SJCRH30 (cell line): ENCODE measurements around the gene FNTB. TPM values are rescaled to one million over a fixed set of nuclear protein-coding genes. Genes with fewer than 3 reads are reported as not detected.

ENCODE experiments used
- DNase-seq, 2 experiments: peaks; one replicate each; pipeline ENCODE4 v3.0.0-alpha.2; 2015 to 2020
- H3K27ac ChIP-seq: fragments of 250-450 bp; sonication (Bioruptor Pico); 2 replicates; pipeline ENCODE4 v1.5.1; 2020; ENCODE audit warnings: mild to moderate bottlenecking, moderate library complexity
- H3K27me3 ChIP-seq: fragments of 250-450 bp; sonication (Bioruptor Pico); 2 replicates; pipeline ENCODE4 v1.5.1; 2020; ENCODE audit warnings: mild to moderate bottlenecking, moderate library complexity
- H3K36me3 ChIP-seq: fragments of 250-450 bp; sonication (Bioruptor Pico); 2 replicates; pipeline ENCODE4 v1.5.1; 2020; ENCODE audit warnings: mild to moderate bottlenecking, moderate library complexity
- H3K4me1 ChIP-seq: fragments of 250-450 bp; sonication (Bioruptor Pico); 2 replicates; pipeline ENCODE4 v1.5.1; 2020; ENCODE audit warnings: mild to moderate bottlenecking, moderate library complexity
- H3K4me3 ChIP-seq: fragments of 250-450 bp; sonication (Bioruptor Pico); 2 replicates; pipeline ENCODE4 v1.5.1; 2020; ENCODE audit warnings: mild to moderate bottlenecking, moderate library complexity
- H3K9me3 ChIP-seq: fragments of 250-450 bp; sonication (Bioruptor Pico); replicated peaks from 2 replicates; pipeline ENCODE4 v1.5.1; 2020; ENCODE audit warnings: mild to moderate bottlenecking, moderate library complexity
- total RNA-seq: library from RNA; depleted of rRNA; stranded (reverse); fragments of >200 nt; shearing (Covaris generic); gene quantifications from 2 replicates; pipeline ENCODE4 v1.2.3, GENCODE V29; 2014

The FNTB gene
- total RNA-seq, 1 experiment from 2014 or later = 14.4 TPM

DNA sequence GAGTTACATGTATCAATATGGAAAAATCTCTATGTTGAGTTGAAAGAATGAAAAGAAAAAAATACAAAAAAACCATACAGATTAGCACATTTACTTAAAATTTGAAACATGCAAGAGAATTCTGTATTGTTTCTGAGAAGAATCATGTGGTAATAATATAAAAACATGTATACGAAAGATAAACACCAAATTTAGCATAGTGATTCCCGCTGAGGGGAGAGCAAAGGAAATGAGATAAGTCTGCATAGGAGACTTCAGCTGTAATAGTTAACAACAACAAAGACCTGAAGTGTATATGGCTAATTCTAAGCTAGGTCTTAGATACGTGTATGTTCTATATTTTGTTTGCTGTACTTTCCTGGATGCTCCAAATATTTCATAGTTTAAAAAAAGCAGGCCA lies 46.5 kb downstream of the FNTB start:
- no peak for DNase-seq
- H3K27me3 ChIP-seq = no peaks in the 10 kb centered on the region
- H3K9me3 ChIP-seq = no peaks in the 10 kb centered on the region

DNA sequence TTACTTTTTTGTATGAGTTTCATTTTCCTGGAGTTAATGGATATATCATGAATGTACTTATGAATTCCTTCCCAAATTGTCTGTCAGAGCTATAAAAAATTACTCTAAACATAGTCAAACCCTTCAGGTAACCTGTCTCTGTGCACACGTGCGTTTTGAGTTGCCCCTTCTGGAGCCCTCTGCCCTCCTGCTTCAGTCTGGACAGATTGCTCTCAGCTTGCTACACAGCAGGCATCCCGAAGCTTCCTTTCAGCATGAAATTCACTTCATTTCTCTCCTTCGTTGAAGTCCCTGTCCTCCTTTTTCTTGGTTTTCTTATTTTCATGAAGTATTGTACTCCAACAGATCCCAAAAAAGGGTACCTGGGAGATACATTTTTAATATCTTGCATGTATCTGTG lies 47.3 kb downstream of the FNTB start:
- no peak for DNase-seq

More for the DNA sequence above, 46.5 kb downstream of the FNTB start:
- Histone ChIP-seq H3K4me3 (no peak overlapping the region), H3K27ac (no peak overlapping the region), H3K4me1 (no peaks in the 10 kb centered on the region), H3K36me3 (peaks cover 9% of the 10 kb centered on the region)

DNA sequence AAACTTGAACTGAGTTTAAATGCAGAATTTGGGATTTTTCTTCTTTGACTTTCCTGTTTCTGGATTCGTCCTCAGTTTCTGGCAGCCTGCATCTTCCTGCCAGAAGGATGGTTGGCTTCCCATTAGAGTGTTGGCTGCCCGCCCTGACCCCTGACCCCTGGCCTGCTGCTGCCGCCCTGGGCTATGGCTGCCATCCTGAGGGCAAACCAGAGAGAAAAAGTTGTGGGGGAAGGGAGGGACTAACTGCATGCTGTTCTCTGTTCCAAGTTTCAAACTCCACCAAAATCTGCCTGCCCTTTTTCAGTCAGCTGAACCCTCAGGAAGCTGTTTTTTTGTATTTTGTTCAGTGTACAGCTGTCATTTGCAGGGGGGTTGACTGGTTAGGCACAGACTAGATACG lies 48.4 kb downstream of the FNTB start:
- H3K36me3 ChIP-seq = peaks cover 13% of the 10 kb centered on the region; the same call in 1 of the 2 replicates
- no peak for DNase-seq
- H3K4me1 ChIP-seq = no peaks in the 10 kb centered on the region
- H3K9me3 ChIP-seq = no peaks in the 10 kb centered on the region
- no peak overlapping the region for H3K4me3 ChIP-seq
- H3K27me3 ChIP-seq = no peaks in the 10 kb centered on the region
- H3K27ac ChIP-seq = no peak overlapping the region

More for the DNA sequence above, 47.3 kb downstream of the FNTB start:
- no peak overlapping the region for H3K27ac ChIP-seq
- H3K27me3 ChIP-seq = no peaks in the 10 kb centered on the region
- no peaks in the 10 kb centered on the region for H3K9me3 ChIP-seq
- no peaks in the 10 kb centered on the region for H3K4me1 ChIP-seq
- no peak overlapping the region for H3K4me3 ChIP-seq
- peaks cover 11% of the 10 kb centered on the region; the same call in 1 of the 2 replicates for H3K36me3 ChIP-seq

DNA sequence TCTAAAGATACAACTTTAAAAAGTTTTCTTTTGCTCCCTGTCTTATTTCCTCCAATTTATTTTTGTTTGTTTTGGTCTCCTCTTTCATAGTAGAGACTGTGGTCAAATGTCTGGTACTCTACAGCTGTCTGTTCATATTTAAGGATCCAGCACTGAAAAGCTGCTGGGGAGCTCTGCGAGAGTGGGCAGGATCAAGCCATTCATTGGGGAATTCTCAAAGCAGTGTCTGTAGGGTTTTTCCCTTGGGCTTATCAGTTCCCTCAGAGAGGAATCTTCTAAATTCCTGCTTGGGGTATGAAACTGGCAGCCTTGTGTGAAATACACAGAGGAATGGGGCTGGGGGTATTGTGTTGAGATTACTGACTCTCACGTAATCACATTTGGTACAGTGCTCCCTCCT lies 52.3 kb downstream of the FNTB start:
- DNase-seq = no peak
- no peaks in the 10 kb centered on the region for H3K9me3 ChIP-seq
- no peak overlapping the region for H3K27ac ChIP-seq
- no peak overlapping the region for H3K4me3 ChIP-seq
- no peaks in the 10 kb centered on the region for H3K4me1 ChIP-seq
- 0 out of 2 replicates have a peak, but pooled peaks cover 5% of the 10 kb centered on the region for H3K36me3 ChIP-seq
- H3K27me3 ChIP-seq = no peaks in the 10 kb centered on the region

DNA sequence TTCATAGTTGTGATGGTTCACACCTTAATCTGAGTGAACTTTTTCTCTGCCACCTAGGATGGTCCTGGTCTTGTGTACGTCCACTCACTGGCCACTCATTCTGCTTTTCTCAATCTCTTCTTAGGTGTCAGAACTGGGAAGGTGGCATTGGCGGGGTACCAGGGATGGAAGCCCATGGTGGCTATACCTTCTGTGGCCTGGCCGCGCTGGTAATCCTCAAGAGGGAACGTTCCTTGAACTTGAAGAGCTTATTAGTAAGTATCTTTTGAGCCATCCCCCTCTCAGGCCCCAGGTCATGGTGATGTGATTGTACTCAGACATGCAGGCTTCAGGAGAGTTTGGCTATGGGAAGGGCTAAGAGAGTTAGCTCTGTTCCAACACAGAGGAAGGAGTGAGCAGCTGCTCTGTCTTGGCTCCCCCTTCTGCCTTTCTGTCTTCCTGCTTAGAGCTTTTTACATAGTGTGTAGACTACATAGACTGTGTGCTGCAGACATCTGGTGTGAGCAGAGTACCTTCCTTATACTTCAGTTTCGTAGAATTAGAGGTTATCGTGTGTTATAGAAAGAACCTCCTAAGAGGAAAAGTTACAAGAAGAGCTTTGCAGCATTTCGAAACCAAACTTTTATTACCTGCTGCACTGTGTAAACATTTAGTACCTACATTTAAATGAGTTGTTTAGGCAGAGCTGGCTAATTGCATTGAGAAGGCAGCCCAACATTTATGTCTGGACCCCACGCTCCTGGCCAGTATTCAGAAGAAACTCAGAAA lies 54.2 kb downstream of the FNTB start:
- H3K36me3 ChIP-seq = 0 out of 2 replicates have a peak, but pooled peaks cover 5% of the 10 kb centered on the region
- no peak for DNase-seq
- no peak overlapping the region for H3K27ac ChIP-seq
- H3K9me3 ChIP-seq = no peaks in the 10 kb centered on the region
- no peaks in the 10 kb centered on the region for H3K4me1 ChIP-seq
- H3K27me3 ChIP-seq = no peaks in the 10 kb centered on the region
- no peak overlapping the region for H3K4me3 ChIP-seq

DNA sequence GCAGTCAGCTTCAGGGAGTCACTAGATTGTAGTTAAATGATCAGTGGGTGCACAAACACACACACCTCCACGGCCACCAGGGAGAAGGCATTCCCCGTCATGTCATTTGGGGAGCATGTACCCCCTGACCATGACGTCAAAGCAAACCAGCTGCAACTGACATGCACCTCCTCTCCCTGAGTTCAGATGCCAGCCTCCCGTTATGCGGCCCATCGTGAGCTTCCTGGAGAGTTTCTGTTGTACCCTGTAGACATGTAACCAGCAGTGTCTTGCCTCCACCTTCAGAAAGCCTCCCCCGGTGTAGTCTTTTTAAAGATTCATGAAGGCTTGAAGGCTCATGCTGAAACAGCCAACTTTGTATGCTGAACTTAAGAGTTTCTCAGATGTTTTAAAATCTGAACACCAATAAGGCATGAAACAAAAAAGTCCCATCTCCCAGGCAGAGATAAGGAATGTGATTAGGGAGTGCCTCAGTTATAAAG lies 54.8 kb downstream of the FNTB start:
- DNase-seq = no peak
- H3K27me3 ChIP-seq = no peaks in the 10 kb centered on the region
- H3K4me1 ChIP-seq = no peaks in the 10 kb centered on the region
- H3K27ac ChIP-seq = no peak overlapping the region
- no peaks in the 10 kb centered on the region for H3K9me3 ChIP-seq
- 0 out of 2 replicates have a peak, but pooled peaks cover 5% of the 10 kb centered on the region for H3K36me3 ChIP-seq
- no peak overlapping the region for H3K4me3 ChIP-seq

DNA sequence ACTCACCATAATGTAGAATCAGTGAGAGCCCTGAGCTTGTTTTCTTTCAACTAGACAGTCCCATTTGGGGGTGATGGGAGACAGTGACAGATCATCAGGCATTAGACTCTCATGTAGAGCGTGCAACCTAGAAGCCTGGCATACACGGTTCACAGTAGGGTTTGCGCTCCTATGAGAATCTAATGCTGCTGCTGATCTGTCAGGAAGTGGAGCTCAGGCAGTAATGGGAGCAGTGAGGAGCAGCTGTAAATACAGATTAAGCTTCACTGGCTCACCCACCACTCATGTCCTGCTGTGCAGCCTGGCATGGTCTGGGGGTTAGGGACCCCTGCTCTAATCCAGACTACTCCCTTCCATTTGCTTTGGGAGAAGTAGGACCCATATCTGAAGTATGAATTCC lies 55.6 kb downstream of the FNTB start:
- no peaks in the 10 kb centered on the region for H3K4me1 ChIP-seq
- H3K9me3 ChIP-seq = no peaks in the 10 kb centered on the region
- H3K4me3 ChIP-seq = no peak overlapping the region
- H3K27me3 ChIP-seq = no peaks in the 10 kb centered on the region
- DNase-seq = no peak
- no peak overlapping the region for H3K27ac ChIP-seq
- peaks cover 5% of the 10 kb centered on the region; the same call in 1 of the 2 replicates for H3K36me3 ChIP-seq

DNA sequence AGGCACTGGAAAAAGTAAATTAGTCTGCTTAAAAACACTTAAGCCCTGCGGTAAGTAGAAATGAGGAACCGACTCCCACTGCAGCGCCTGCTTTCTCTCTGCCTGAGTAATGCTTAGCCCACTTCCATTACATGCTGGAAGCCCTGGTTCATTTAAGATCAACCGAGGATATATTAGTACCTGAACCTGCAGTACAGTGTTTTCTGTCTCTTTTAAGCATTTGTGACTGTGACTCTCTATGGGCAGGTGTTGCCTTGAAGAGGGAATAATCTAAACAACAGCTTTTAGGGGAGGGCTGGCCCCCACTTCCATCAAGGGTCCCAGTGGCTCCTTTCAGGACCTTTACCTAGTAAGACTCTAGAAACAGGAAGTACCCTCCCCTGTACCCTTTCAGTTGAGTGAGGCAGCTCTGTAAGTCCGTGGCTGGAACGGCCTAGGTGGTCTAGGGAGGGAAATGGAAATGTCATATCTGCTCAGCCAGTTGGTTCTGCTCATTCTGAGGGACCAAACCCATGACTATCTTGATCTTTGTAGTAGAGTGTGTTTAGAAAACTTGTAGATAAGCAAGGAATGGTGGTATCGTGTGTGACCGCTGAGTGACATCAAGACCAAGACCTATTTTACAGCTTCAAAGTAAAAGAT lies 56.2 kb downstream of the FNTB start:
- Histone ChIP-seq H3K36me3 (peaks cover 5% of the 10 kb centered on the region; the same call in 1 of the 2 replicates), H3K4me1 (no peaks in the 10 kb centered on the region), H3K4me3 (no peak overlapping the region), H3K9me3 (no peaks in the 10 kb centered on the region), H3K27ac (no peak overlapping the region), H3K27me3 (no peaks in the 10 kb centered on the region)
- DNase-seq = no peak

DNA sequence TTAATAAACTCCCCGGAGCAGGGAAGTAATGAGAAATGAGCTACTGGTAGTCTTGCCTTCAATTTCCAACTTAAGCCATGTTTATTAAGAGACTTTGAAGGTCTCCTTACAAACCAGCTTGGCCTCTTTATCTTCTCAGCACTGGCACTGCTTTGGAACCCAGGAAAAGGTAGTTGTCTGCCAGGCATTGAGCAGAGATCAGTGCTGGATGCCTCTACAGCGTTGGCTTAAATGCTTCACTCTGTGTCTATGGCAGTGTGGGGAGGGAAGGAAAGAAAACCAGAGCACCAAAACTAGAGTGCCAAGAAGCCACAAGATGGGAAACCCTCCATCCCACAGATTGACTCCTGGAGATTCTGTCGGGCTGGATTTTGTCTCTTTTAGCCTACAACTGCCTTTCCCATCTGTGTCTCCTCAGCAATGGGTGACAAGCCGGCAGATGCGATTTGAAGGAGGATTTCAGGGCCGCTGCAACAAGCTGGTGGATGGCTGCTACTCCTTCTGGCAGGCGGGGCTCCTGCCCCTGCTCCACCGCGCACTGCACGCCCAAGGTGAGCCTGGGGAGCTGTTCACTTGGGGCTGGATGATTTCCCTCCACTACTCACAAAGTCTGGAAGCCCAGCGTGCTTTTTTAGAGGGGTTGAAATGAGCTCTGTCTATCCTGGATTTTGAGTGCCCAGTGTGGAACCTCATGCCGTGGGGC lies 57.3 kb downstream of the FNTB start:
- Histone ChIP-seq H3K4me3 (no peak overlapping the region), H3K9me3 (no peaks in the 10 kb centered on the region), H3K4me1 (no peaks in the 10 kb centered on the region), H3K27me3 (no peaks in the 10 kb centered on the region), H3K27ac (no peak overlapping the region), H3K36me3 (peaks cover 2% of the 10 kb centered on the region; the same call in 1 of the 2 replicates)
- DNase-seq = no peak

DNA sequence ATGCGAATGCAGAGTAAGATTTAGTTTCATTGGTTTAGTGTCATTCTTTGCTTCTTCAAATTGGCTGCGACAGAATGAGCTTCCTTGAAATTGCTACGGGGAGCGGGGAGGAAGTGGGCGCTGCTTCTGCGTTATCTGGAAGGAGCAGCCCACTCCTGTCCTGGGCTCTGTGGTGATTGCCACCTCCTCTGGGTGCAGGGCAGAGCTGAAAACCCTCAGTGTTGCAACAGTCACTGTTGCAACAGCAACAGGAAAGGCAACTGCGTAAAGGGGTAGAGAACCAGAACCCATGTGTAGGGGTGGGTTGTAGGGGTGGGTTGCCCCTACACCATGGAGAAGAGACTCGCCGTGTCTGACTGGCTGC lies 57.9 kb downstream of the FNTB start:
- no peak for DNase-seq
- no peaks in the 10 kb centered on the region for H3K9me3 ChIP-seq
- no peak overlapping the region for H3K4me3 ChIP-seq
- H3K27me3 ChIP-seq = no peaks in the 10 kb centered on the region
- H3K36me3 ChIP-seq = no peaks in the 10 kb centered on the region; the same call in 1 of the 2 replicates
- H3K4me1 ChIP-seq = no peaks in the 10 kb centered on the region
- no peak overlapping the region for H3K27ac ChIP-seq

DNA sequence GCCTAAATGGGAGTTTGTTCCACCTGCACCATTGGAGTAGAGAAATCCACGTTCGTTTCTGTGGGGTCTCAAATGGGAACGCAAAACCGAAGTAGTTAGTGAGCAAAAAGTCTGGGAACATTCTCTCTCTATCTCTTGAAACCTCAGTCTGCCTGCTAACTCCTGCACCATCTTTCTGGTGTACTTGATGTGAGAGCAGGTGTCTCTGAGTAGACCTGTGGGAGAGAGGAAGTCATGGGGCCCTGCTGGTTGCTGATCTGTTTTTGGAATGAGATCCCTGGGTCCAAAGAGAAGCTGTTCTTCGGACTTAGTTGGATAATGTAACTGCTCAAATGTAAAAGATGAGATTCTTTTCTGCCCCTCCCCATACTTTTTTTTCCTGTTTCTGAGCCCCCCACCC lies 58.3 kb downstream of the FNTB start:
- Histone ChIP-seq H3K27ac (no peak overlapping the region), H3K4me3 (no peak overlapping the region)
- no peak for DNase-seq

DNA sequence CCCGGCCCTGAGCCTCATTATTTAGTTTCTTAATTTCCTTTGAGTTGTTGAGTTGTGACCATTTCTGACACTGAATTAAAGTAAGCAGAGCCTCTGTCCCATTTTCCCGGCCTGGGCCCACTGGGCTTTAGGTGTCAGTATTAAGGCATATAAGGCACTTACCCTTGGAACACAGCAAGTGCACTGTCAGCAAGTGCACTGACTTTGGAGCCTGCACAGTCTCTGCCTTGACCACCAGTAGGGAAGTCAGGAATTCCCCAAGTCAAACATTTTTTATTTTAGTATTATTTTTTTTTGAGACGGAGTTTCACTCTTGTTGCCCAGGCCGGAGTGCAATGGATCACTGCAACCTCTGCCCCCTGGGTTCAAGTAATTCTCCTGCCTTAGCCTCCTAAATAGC lies 59.0 kb downstream of the FNTB start:
- Histone ChIP-seq H3K9me3 (no peaks in the 10 kb centered on the region), H3K36me3 (no peaks in the 10 kb centered on the region; the same call in 1 of the 2 replicates), H3K27me3 (no peaks in the 10 kb centered on the region), H3K4me1 (no peaks in the 10 kb centered on the region), H3K27ac (no peak overlapping the region), H3K4me3 (no peak overlapping the region)
- DNase-seq = no peak

More for the DNA sequence above, 58.3 kb downstream of the FNTB start:
- Histone ChIP-seq H3K4me1 (no peaks in the 10 kb centered on the region), H3K36me3 (no peaks in the 10 kb centered on the region; the same call in 1 of the 2 replicates), H3K27me3 (no peaks in the 10 kb centered on the region), H3K9me3 (no peaks in the 10 kb centered on the region)

DNA sequence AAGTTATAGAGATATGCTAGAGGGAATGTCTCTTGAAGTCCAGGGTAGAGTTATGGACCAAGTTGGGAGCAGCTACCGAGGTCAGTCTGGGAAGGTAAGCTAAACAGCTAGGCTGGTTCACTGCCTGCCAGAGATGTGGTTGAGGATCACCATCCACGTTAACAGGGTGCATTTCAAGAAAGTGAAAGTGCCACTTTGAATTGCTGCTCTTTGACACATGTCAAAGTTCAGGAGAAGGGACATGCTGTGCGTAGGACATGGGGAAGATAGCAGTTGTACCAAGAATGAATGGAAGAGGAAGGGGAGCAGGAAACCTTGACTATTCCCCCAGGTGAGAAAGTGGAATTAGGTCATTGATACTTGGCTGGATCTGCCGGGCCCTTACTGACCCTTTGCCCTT lies 66.1 kb downstream of the FNTB start:
- no peak for DNase-seq
- H3K36me3 ChIP-seq = no peaks in the 10 kb centered on the region
- no peaks in the 10 kb centered on the region for H3K4me1 ChIP-seq
- H3K4me3 ChIP-seq = no peak overlapping the region
- H3K9me3 ChIP-seq = no peaks in the 10 kb centered on the region
- H3K27me3 ChIP-seq = no peaks in the 10 kb centered on the region
- no peak overlapping the region for H3K27ac ChIP-seq

DNA sequence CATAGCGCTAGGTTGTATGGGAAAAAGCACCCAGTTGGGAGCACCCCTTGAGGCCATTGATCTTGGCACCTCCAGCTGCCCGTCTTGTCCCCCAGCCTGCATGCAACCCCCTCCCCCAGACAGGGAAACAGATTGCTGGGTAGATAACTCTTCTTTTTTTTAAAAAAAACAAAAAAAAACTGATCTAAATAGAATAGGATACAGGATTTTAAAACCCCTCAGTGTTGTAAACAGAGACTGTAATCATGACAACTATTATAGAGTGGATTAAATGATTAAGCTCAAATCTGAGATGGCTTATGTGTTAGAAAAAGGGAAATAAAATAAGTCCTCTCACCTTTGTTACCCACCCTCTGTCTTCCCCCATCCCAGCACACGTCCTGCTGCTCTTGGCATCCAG lies 66.8 kb downstream of the FNTB start:
- H3K27ac ChIP-seq = no peak overlapping the region
- no peak overlapping the region for H3K4me3 ChIP-seq
- DNase-seq = no peak
- no peaks in the 10 kb centered on the region for H3K9me3 ChIP-seq
- no peaks in the 10 kb centered on the region for H3K36me3 ChIP-seq
- H3K4me1 ChIP-seq = no peaks in the 10 kb centered on the region
- no peaks in the 10 kb centered on the region for H3K27me3 ChIP-seq
